RWPE1 (cell line): ENCODE measurements around the gene TOP3B.
"Not testable (repeated sequence)": the region's sequence is repeated elsewhere in the genome, so short reads cannot be mapped to it uniquely, and the experiment has no call there.

Experiments used
- CTCF ChIA-PET: fragments of 350-600 bp; sonication (Branson Sonifier 250); formaldehyde crosslinking; extraction: SDS; loops from one replicate; lab custom pipeline; 2021; lab: Yijun Ruan, JAX
- POLR2A ChIA-PET: fragments of 400-600 bp; formaldehyde crosslinking; extraction: SDS; loops from one replicate; lab custom pipeline; 2020; ENCODE audit warnings: antibody characterized with exemption; ENCODE audit not compliant: low non-redundant PET; lab: Yijun Ruan, JAX
- DNase-seq: peaks from one replicate; pipeline ENCODE4 v3.0.0; 2012; ENCODE audit warnings: low spot score
- H3K27ac ChIP-seq: fragments of 450-650 bp; 2 replicates; pipeline ENCODE4 v1.5.1; 2017
- CTCF ChIP-seq: fragments of 450-650 bp; conservative IDR thresholded peaks from 2 replicates; pipeline ENCODE4 v1.5.1; 2017; ENCODE audit warnings: low read depth, mild to moderate bottlenecking

TOP3B gene

GRCh38 chr22:21942407-21943343, 39.9 kb downstream of the TOP3B start:
- DNase-seq: peak; percentile 63
- H3K27ac ChIP-seq: peak overlapping the region; percentile 97
- POLR2A ChIA-PET: no interaction called here
- TF ChIP-seq CTCF: no peak
- CTCF ChIA-PET: no interaction called here

- POLR2A ChIA-PET: no interaction called here
- CTCF ChIA-PET: no interaction called here
- H3K27ac ChIP-seq: peak overlapping the region; percentile 97
Measured at GRCh38 chr22:21941921-21942320, 40.7 kb downstream of the TOP3B start.

GRCh38 chr22:21940521-21940920, 42.1 kb downstream of the TOP3B start:
- no peak for DNase-seq
- H3K27ac ChIP-seq: peak overlapping the region; percentile 97
- ChIA-PET CTCF (interaction anchor here (0.6 kb wide), 1 partner anchor 1099 kb away, joined by 4 read pairs; no protein-coding TSS in a partner anchor), POLR2A (no interaction called here)
- no peak for TF ChIP-seq CTCF

More at GRCh38 chr22:21941921-21942320, 40.7 kb downstream of the TOP3B start:
- no peak for DNase-seq
- no peak for TF ChIP-seq CTCF

GRCh38 chr22:21939935-21940334, 42.7 kb downstream of the TOP3B start:
- DNase-seq, POLR2A ChIA-PET, CTCF ChIA-PET: not testable (repeated sequence)
- peak overlapping the region; percentile 97 for H3K27ac ChIP-seq

GRCh38 chr22:21939461-21939913, 43.1 kb downstream of the TOP3B start:
- peak overlapping the region; percentile 97 for H3K27ac ChIP-seq
- POLR2A ChIA-PET: no interaction called here
- TF ChIP-seq CTCF: no peak
- DNase-seq: no peak
- CTCF ChIA-PET: interaction anchor here (1.7 to 3.4 kb wide), 3 partner anchors 10 to 22 kb away, joined by 5 to 27 read pairs (median 11); partner anchors contain the start of gene PPM1F

GRCh38 chr22:21938906-21939305, 43.7 kb downstream of the TOP3B start:
- peak overlapping the region; percentile 97 for H3K27ac ChIP-seq
- no peak for DNase-seq
- TF ChIP-seq CTCF: no peak
- POLR2A ChIA-PET: no interaction called here
- CTCF ChIA-PET: interaction anchor here (1.7 to 3.4 kb wide), 3 partner anchors 11 to 23 kb away, joined by 5 to 27 read pairs (median 11); partner anchors contain the start of gene PPM1F
